Neural cell (in vitro differentiated cells): ENCODE measurements around the gene PALMD. TPM values are rescaled to one million over a fixed set of nuclear protein-coding genes. Genes with fewer than 3 reads are reported as not detected.

Experiments
- H2AFZ ChIP-seq: fragments of 200-600, 300-800 bp; sonication (generic), shearing (Covaris generic); 2 replicates; pipeline ENCODE4 v1.6.0; 2014; ENCODE audit warnings: low read depth, mild to moderate bottlenecking, antibody characterized with exemption, low read length, moderate library complexity
- H3F3A ChIP-seq: fragments of 200-600 bp; shearing (Covaris generic); 2 replicates; pipeline ENCODE4 v1.6.1; 2016; ENCODE audit warnings: mild to moderate bottlenecking, moderate library complexity, mixed read lengths, antibody characterized with exemption, low read length; ENCODE audit not compliant: insufficient read depth, poor library complexity, severe bottlenecking
- H3K27ac ChIP-seq: fragments of 200-600, 300-800 bp; sonication (generic), shearing (Covaris generic); 2 replicates; pipeline ENCODE4 v1.5.1; 2014; ENCODE audit warnings: mild to moderate bottlenecking, low read length, moderate library complexity
- H3K27me3 ChIP-seq: fragments of 300-800, 200-600 bp; sonication (generic), shearing (Covaris generic); 2 replicates; pipeline ENCODE4 v1.6.0; 2014; ENCODE audit warnings: mild to moderate bottlenecking, low read depth, low read length, moderate library complexity; ENCODE audit not compliant: insufficient read depth
- H3K36me3 ChIP-seq: fragments of 300-800, 200-600 bp; sonication (generic), shearing (Covaris generic); 2 replicates; pipeline ENCODE4 v1.5.1; 2014; ENCODE audit warnings: mild to moderate bottlenecking, antibody characterized with exemption, low read length, moderate library complexity; ENCODE audit not compliant: insufficient read depth
- H3K4me2 ChIP-seq: fragments of 300-800, 200-600 bp; sonication (generic), shearing (Covaris generic); 2 replicates; pipeline ENCODE4 v1.6.0; 2014; ENCODE audit warnings: mild to moderate bottlenecking, low read length
- H3K4me3 ChIP-seq: fragments of 300-800, 200-600 bp; sonication (generic), shearing (Covaris generic); 2 replicates; pipeline ENCODE4 v1.5.1; 2014; ENCODE audit warnings: mild to moderate bottlenecking, low read length, moderate library complexity
- H3K79me2 ChIP-seq: fragments of 200-600 bp; shearing (Covaris generic); replicated peaks from 2 replicates; pipeline ENCODE4 v1.6.0; 2014; ENCODE audit warnings: mild to moderate bottlenecking, low read length, moderate library complexity; ENCODE audit not compliant: insufficient read depth
- H3K9ac ChIP-seq: fragments of 300-800, 200-600 bp; sonication (generic), shearing (Covaris generic); 2 replicates; pipeline ENCODE4 v1.6.1; 2016; ENCODE audit warnings: mild to moderate bottlenecking, low read length, mixed read lengths
- H3K9me2 ChIP-seq: fragments of 200-600 bp; shearing (Covaris generic); 2 replicates; pipeline ENCODE4 v1.6.1; 2016; ENCODE audit warnings: mild to moderate bottlenecking, low read length, mixed read lengths; ENCODE audit not compliant: insufficient read depth
- H3K9me3 ChIP-seq: fragments of 200-600, 300-800 bp; sonication (generic), shearing (Covaris generic); 2 replicates; pipeline ENCODE4 v1.6.1; 2016; ENCODE audit warnings: mild to moderate bottlenecking, mixed run types, low read length, moderate library complexity, mixed read lengths
- H4K20me1 ChIP-seq: fragments of 200-600 bp; shearing (Covaris generic); 2 replicates; pipeline ENCODE4 v1.6.1; 2016; ENCODE audit warnings: mild to moderate bottlenecking, mixed run types; ENCODE audit not compliant: insufficient read depth
- CTCF ChIP-seq: fragments of 450-650 bp; IDR thresholded peaks from 2 replicates; pipeline ENCODE4 v1.5.1; 2014; ENCODE audit warnings: antibody characterized with exemption, mild to moderate bottlenecking, moderate library complexity; ENCODE audit not compliant: poor library complexity, severe bottlenecking
- EP300 ChIP-seq: fragments of 450-650 bp; conservative IDR thresholded peaks from 2 replicates; pipeline ENCODE4 v1.6.1; 2014; ENCODE audit warnings: antibody characterized with exemption, mild to moderate bottlenecking, moderate library complexity; ENCODE audit not compliant: poor library complexity, severe bottlenecking
- EZH2 ChIP-seq: fragments of 200-600, 300-800 bp; shearing (Covaris generic), sonication (generic); IDR thresholded peaks from 2 replicates; pipeline ENCODE4 v1.6.1; 2014; ENCODE audit warnings: antibody characterized with exemption, low read length, borderline replicate concordance, mild to moderate bottlenecking; ENCODE audit not compliant: insufficient read depth, poor library complexity, severe bottlenecking
- MXI1 ChIP-seq: fragments of 450-650 bp; conservative IDR thresholded peaks from 2 replicates; pipeline ENCODE4 v1.6.1; 2014; ENCODE audit warnings: antibody characterized with exemption, mild to moderate bottlenecking; ENCODE audit not compliant: poor library complexity, severe bottlenecking
- POLR2AphosphoS5 ChIP-seq: IDR thresholded peaks from 2 replicates; pipeline ENCODE4 v1.6.1; 2012
- RAD21 ChIP-seq: fragments of 450-650 bp; conservative IDR thresholded peaks from 2 replicates; pipeline ENCODE4 v1.6.1; 2014; ENCODE audit warnings: antibody characterized with exemption, mild to moderate bottlenecking, moderate library complexity
- REST ChIP-seq: IDR thresholded peaks from 2 replicates; pipeline ENCODE4 v1.6.1; 2012; ENCODE audit warnings: borderline replicate concordance
- SMC3 ChIP-seq: fragments of 450-650 bp; conservative IDR thresholded peaks from 2 replicates; pipeline ENCODE4 v1.6.1; 2014; ENCODE audit warnings: antibody characterized with exemption, mild to moderate bottlenecking, moderate library complexity; ENCODE audit not compliant: poor library complexity
- TAF1 ChIP-seq: IDR thresholded peaks from 2 replicates; pipeline ENCODE4 v1.6.1; 2012; ENCODE audit warnings: low read depth
- polyA plus RNA-seq: library from polyadenylated mRNA; depleted of rRNA; stranded (reverse); fragments of >200 nt; gene quantifications from 2 replicates; pipeline ENCODE4 v1.2.3, GENCODE V29; 2014

The PALMD gene
- polyA plus RNA-seq, 1 donor from 2014 or later, result 19.4 TPM

GRCh38 chr1:99603699-99604560, 42.0 kb upstream of the PALMD start:
- Histone ChIP-seq H3F3A (no peaks in the 10 kb centered on the region), H4K20me1 (no peaks in the 10 kb centered on the region), H3K27me3 (no peaks in the 10 kb centered on the region), H3K36me3 (no peaks in the 10 kb centered on the region), H3K9ac (no peak overlapping the region), H3K79me2 (no peaks in the 10 kb centered on the region), H3K4me3 (no peak overlapping the region), H3K9me3 (peaks cover 4% of the 10 kb centered on the region), H3K4me2 (no peak overlapping the region), H3K27ac (no peak overlapping the region), H3K9me2 (no peaks in the 10 kb centered on the region), H2AFZ (no peak overlapping the region)
- TF ChIP-seq RAD21 (no peak), EP300 (no peak), POLR2AphosphoS5 (no peak), EZH2 (no peak), MXI1 (no peak), SMC3 (no peak), REST (no peak), TAF1 (no peak), CTCF (no peak)

- H3K4me2 ChIP-seq, result no peak overlapping the region
- H3F3A ChIP-seq, result no peaks in the 10 kb centered on the region
- peaks cover 4% of the 10 kb centered on the region for H3K9me3 ChIP-seq
- peaks cover 4% of the 10 kb centered on the region for H3K9me2 ChIP-seq
- no peak overlapping the region for H3K4me3 ChIP-seq
- H3K9ac ChIP-seq, result no peak overlapping the region
- H4K20me1 ChIP-seq, result no peaks in the 10 kb centered on the region
- no peaks in the 10 kb centered on the region for H3K27me3 ChIP-seq
- no peaks in the 10 kb centered on the region for H3K36me3 ChIP-seq
- TF ChIP-seq SMC3 (no peak), MXI1 (no peak), RAD21 (no peak), EP300 (no peak), POLR2AphosphoS5 (no peak), EZH2 (no peak), REST (no peak), CTCF (no peak)
- no peak overlapping the region for H3K27ac ChIP-seq
- H2AFZ ChIP-seq, result no peak overlapping the region
- H3K79me2 ChIP-seq, result no peaks in the 10 kb centered on the region
These were observed 39.6 kb upstream of the PALMD start for GRCh38 chr1:99606306-99606705.
